HG03025 (cell line): ENCODE measurements around the gene MBNL1.
A peak's percentile ranks its signal among the peaks of the same experiment; 100 is the strongest.

Experiments used
- ATAC-seq: cut with Tn5 transposase; IDR thresholded peaks from one replicate; pipeline ENCODE4 v1.9.1; 2021; ENCODE audit warnings: mild to moderate bottlenecking, moderate library complexity; ENCODE audit not compliant: unreplicated experiment, low FRiP score

MBNL1 gene

DNA sequence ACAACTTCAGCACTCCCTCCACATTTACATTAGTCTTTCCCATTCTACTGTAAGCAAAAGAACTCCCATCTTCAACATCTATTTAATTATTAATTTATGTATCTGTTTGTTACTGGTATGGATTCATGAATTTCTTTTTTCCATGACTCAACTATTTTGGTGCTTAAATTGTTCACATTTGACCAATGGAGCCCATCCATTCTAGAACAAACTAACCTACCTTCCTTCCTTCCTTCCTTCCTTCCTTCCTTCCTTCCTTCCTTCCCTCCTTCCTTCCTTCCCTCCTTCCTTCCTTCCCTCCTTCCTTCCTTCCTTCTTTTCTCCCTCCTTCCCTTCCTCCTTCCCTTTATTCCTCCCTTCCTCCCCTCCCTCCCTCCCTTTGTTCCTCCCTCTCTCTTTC, 16.8 kb upstream of the MBNL1 start:
- ATAC-seq: no peak

GRCh38 chr3:152252755-152253154, 16.0 kb upstream of the MBNL1 start:
- no peak for ATAC-seq

DNA sequence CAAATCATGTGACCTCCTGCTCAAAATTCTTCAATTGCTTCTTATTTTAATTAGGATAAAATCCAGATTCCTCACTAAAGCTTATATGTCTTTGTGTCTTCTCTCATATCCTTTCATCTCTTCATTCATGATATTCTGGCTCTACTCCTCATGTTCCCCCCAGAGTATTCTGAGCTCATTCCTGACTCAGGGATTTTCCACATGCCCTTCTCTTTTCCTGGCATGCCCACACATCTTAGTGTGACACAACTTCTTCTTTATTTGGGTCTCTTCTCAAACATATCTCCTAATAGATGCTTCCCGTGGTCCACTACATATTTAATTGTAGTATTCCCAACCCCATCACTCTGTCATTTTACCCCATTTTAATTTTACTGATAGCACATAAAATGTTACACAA, 15.2 kb upstream of the MBNL1 start:
- no peak for ATAC-seq

DNA sequence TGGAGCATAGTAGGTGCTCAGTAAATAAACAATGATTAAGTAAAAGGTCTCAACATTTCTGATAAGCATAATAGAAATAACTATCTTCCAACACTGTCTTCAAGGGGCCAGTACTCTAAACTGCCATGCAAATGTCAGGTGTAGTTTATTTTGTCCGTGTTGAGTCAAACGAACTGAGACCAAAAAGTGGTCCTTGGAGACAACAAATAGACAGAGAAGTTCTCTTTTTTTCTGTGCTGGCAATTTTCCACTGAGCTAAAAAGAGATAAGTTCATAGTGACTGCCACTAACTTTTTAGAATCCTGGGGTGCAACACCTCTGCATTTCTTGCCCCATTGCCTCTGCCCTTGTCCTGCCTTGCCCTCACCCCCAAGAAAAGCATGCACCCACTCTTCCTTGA, 14.7 kb upstream of the MBNL1 start:
- ATAC-seq: no peak

- ATAC-seq: no peak
Measured at GRCh38 chr3:152255290-152255689, 13.4 kb upstream of the MBNL1 start.

- no peak for ATAC-seq
Measured at GRCh38 chr3:152256851-152257562, 11.7 kb upstream of the MBNL1 start.

DNA sequence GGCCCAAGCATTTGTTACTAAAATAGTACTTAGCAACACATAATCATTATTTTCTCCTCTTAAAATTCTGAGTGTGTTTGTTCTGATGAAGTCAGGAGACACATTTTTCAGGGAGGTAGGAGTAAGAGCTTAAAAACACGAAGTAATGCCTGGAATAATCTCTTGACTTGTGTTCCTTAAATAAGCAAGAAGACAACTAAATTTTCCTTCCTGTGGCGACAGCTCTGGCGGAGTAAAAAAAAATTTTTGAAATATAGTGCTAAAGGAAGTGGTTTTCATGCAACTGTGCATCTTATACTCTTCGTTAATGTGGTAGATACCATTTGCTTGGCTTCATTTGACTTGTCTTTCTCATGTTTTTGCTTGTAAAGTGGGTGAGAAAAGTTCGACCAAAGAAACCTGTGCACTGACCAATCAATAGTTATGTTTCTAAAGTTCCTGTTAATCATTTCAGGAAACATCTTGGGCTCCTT, 11.1 kb upstream of the MBNL1 start:
- ATAC-seq: peak; percentile 57

DNA sequence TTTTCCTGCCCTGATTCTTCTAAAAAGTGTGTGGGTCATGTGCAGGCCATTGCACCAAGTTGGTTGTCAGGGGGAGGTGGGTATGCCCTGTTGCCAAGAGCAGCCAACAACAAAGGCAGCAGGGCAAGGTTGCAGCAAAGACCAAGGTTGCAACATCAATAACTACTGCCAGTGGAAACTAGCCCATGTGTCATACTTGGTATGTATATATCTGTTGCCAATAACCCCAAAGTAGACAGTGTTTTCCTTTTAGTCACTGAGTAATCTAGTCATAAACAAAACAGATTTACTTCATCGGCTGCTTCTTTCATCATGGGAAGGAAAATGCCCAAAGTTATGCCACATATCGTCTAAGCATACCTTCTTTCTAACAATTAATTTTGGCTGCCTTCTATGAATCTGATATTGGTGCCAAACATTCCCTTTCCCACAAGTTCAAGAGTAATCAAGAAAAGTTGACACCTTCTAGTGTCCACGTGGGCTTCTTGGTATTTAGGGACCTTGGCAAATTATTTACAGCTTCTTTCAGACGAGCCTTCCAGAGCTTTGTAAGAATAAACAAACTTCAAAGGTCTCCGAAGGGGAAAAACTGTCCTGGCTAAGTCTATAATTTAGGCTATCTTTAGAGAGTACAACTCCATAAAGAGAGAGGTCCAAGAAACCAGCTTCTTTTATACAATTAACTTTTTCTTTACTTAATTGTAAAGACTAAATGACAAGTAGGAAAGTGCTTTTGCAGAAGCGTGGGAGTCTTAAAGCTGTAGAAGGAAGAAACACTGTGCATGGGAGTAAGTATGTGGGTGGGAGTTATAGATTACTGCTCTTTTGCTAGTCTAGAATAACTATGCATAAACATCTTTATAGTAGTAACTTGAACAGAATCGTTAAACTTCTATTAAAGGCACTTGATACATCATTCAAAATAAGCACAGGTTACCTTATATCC, 10.0 kb upstream of the MBNL1 start:
- ATAC-seq: no peak

DNA sequence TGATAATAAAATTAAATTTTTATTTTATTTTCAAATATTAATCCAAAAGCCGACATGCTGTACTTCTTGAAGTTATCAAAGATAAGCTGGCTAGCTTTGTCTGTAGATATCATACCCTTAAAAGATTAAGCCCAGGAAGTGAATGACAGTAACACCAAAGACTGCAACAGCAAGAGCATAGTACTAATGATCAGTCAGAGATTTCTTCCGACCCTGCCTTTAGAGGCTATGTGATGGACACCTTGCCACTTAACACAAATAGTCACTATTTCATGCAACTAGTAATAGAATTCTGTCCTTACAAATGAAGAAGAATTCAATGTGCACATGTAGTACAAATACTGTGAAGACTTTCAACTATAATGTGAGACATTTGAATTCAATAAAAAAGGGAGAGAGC, 9.3 kb upstream of the MBNL1 start:
- no peak for ATAC-seq

DNA sequence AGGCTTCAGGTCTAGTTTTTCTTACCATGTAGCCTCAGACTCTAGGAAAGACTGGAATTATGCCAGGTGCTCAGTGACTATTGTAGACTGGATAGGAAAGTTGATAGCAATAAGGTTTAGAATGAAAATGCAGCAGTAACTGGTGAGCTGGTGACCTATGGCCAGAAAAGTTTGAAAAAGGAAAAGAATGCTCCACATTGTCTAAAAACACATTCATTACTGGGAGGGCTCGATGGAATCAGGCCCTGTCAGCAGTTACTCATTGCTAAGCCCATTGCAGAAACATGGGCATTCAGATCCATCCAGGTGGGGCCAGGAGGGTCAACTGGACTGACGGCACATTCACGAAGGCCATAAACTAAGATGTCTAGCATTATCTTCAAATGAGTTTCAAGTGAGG, 8.7 kb upstream of the MBNL1 start:
- ATAC-seq: no peak

- ATAC-seq: no peak
Measured at GRCh38 chr3:152260529-152260928, 8.2 kb upstream of the MBNL1 start.

DNA sequence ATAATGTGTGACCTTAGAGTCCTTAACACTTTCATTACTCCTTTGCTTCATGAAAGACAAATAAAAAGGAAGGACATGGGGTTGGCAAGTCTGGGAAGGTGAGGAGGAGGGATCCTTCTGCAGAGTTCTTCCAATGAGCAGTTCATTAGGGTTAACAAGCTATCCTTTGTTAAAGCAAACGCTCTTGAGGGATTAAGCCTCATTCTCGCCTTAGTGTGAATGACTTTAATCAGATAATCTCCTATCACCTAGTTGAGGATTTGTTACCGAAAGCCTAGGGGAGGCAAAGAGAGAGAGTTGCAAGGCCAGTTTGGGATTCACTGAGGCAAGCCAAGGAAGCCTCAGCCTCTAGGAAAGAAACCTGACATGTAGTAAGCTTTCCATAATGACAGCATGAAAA, 7.4 kb upstream of the MBNL1 start:
- no peak for ATAC-seq

DNA sequence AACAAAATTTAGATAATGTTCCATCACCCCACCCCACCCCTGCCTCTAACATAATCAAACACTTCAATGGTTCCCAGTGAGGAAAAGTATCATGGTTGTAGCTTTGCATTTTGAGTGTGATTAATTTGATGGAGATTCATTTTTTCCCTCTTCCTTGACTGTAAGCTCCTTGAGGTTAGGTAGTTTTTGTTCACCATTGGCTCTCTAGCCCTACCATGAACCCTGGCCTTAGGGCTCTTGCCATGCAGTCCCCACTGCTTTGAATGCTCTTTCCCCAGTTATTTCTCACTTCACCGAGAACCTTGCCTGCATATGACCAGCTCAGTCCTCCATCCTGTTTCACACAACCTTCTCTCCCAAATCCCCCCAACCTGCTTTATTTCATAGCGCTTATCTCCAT, 5.0 kb upstream of the MBNL1 start:
- ATAC-seq: no peak

GRCh38 chr3:152264378-152264777, 4.4 kb upstream of the MBNL1 start:
- ATAC-seq: no peak

DNA sequence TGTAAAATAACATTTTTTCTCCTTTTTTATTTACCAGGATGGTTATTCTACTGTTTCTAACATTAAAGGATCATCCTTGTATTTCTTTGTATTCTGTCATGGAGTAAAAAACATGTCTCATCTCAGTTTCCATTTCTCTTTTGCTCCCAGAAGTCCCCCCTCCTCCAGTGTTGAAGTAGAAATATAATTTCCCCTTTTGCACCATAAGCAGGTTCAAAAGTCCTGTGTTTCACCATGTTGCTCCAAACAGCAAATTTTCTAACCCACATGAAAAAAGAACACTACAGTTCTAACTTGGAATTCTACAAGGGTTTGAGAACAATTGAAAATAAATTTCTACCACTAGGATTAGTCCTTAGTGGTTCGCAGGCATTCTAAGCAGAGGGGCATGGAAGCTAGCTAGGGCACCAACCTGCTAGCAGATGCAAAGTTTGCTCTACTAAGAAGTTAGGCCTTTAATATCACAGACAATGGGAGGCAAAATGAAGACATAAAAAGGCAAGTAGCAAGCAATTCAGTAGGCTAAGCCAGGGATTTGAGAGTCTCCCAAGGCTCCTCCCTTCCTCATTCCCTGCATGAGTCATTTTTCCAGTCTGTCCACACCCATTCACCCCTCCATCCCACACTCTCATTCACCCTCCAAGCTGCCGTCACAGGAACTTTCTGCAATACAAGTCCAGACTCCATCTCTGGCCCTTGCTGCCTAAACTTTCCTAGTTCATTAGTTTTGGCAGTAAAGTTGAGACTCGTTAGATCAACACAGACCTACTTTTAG, 2.3 kb upstream of the MBNL1 start:
- ATAC-seq: no peak

- ATAC-seq: no peak
Measured at GRCh38 chr3:152267831-152268554, 736 bp upstream of the MBNL1 start.

GRCh38 chr3:152269056-152269830, 514 bp downstream of the MBNL1 start:
- peak; percentile 71 for ATAC-seq

GRCh38 chr3:152269831-152270734, 1.4 kb downstream of the MBNL1 start:
- ATAC-seq: no peak

DNA sequence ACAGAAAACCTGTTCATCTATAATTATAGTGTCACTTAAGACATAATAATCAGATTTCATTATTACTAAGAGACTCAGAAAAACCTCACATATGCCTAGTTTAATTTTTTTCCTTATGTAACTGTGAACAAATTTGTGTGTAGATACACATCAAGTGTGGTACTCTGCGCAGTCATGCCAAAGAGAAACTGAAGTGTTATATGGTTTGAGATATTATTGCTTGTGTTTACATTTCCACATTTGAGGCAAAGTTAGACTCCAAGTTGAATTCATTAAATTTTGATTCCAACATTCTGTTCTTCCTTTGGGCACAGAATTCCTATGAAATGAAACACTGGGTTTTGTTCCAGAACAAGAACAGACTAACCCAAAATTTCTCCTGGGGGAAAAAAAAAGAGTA, 2.2 kb downstream of the MBNL1 start:
- no peak for ATAC-seq
